WTC11 (cell line): ENCODE measurements around the gene GPR6. TPM values are rescaled to one million over a fixed set of nuclear protein-coding genes. Genes with fewer than 3 reads are reported as not detected.

ENCODE experiments used
- ATAC-seq: fragments of 200-7000 bp; cut with Tn5 transposase; 2 replicates; pipeline ENCODE4 v1.10.0; 2021; ENCODE audit warnings: mild to moderate bottlenecking, moderate library complexity
- CTCF ChIA-PET: fragments of 300-600 bp; sonication (Branson Sonifier 250); formaldehyde crosslinking; loops from one replicate; lab custom pipeline; 2021; ENCODE audit warnings: antibody characterized with exemption; lab: Charles Lee
- POLR2A ChIA-PET: fragments of 350-600 bp; sonication (Branson Sonifier 250); formaldehyde crosslinking; loops from one replicate; lab custom pipeline; 2021; ENCODE audit warnings: antibody characterized with exemption; lab: Charles Lee
- DNase-seq: peaks from one replicate; pipeline ENCODE4 v3.0.0; 2021; ENCODE audit warnings: low spot score
- H3K27ac Mint-ChIP-seq: 2 replicates; pipeline ENCODE4 v1.8.0; 2021; ENCODE audit warnings: mixed read lengths
- H3K27me3 Mint-ChIP-seq: 2 replicates; pipeline ENCODE4 v1.8.0; 2021; ENCODE audit warnings: low read depth, mild to moderate bottlenecking, moderate library complexity, mixed read lengths
- H3K36me3 Mint-ChIP-seq: 2 replicates; pipeline ENCODE4 v1.8.0; 2021; ENCODE audit warnings: mixed read lengths
- H3K4me1 Mint-ChIP-seq: 2 replicates; pipeline ENCODE4 v1.8.0; 2022; ENCODE audit warnings: mixed read lengths
- H3K4me3 Mint-ChIP-seq: 2 replicates; pipeline ENCODE4 v1.8.0; 2021; ENCODE audit warnings: mild to moderate bottlenecking, moderate library complexity, mixed read lengths
- H3K9me3 Mint-ChIP-seq: 2 replicates; pipeline ENCODE4 v1.8.0; 2021; ENCODE audit warnings: mixed read lengths
- ELF4 ChIP-seq: sonication (generic); formaldehyde crosslinking; IDR thresholded peaks from 2 replicates; pipeline ENCODE4 v1.8.1; 2022; ENCODE audit warnings: low read depth, mild to moderate bottlenecking, moderate library complexity, missing genetic modification reagents
- FOXP1 ChIP-seq: sonication (generic); formaldehyde crosslinking; IDR thresholded peaks from 2 replicates; pipeline ENCODE4 v1.8.0; 2022; ENCODE audit warnings: missing genetic modification reagents, mild to moderate bottlenecking, moderate library complexity, borderline replicate concordance
- GRHL2 ChIP-seq: fragments of 250-450 bp; sonication (Bioruptor Pico); IDR thresholded peaks from 2 replicates; pipeline ENCODE4 v1.8.0; 2022; ENCODE audit warnings: mild to moderate bottlenecking, moderate library complexity; ENCODE audit not compliant: insufficient replicate concordance, severe bottlenecking
- GTF2I ChIP-seq: fragments of 250-450 bp; sonication (Bioruptor Pico); conservative IDR thresholded peaks from 2 replicates; pipeline ENCODE4 v1.4.0; 2021; ENCODE audit warnings: mild to moderate bottlenecking
- NR1H2 ChIP-seq: sonication (generic); formaldehyde crosslinking; IDR thresholded peaks from 2 replicates; pipeline ENCODE4 v1.9.0; 2021; ENCODE audit warnings: mild to moderate bottlenecking, moderate library complexity, missing genetic modification reagents
- NR3C1 ChIP-seq: sonication (generic); formaldehyde crosslinking; conservative IDR thresholded peaks from 2 replicates; pipeline ENCODE4 v1.8.1; 2023; ENCODE audit warnings: low read depth, mild to moderate bottlenecking, missing genetic modification reagents
- PRRX2 ChIP-seq: fragments of 250-450 bp; sonication (Bioruptor Pico); IDR thresholded peaks from 2 replicates; pipeline ENCODE4 v1.8.0; 2021; ENCODE audit warnings: mild to moderate bottlenecking
- RORB ChIP-seq: fragments of 250-450 bp; sonication (Bioruptor Pico); IDR thresholded peaks from 2 replicates; pipeline ENCODE4 v1.9.0; 2021; ENCODE audit warnings: mild to moderate bottlenecking
- ZNF317 ChIP-seq: sonication (generic); formaldehyde crosslinking; IDR thresholded peaks from 2 replicates; pipeline ENCODE4 v1.8.1; 2023; ENCODE audit warnings: low read depth, mild to moderate bottlenecking, moderate library complexity, missing genetic modification reagents, borderline replicate concordance
- ZNF423 ChIP-seq: fragments of 250-450 bp; sonication (Bioruptor Pico); IDR thresholded peaks from 2 replicates; pipeline ENCODE4 v2.1.2; 2022; ENCODE audit warnings: mild to moderate bottlenecking, moderate library complexity
- ZNF671 ChIP-seq: fragments of 250-450 bp; sonication (Bioruptor Pico); IDR thresholded peaks from 2 replicates; pipeline ENCODE4 v1.8.0; 2021; ENCODE audit warnings: mild to moderate bottlenecking
- total RNA-seq: library from RNA; stranded (reverse); gene quantifications from 3 replicates; pipeline ENCODE4 v1.2.3, GENCODE V29; 2021
- TF ChIP-seq, protein P1 (sequence below): sonication (generic); formaldehyde crosslinking; IDR thresholded peaks from 2 replicates; pipeline ENCODE4 v1.8.1; 2022; ENCODE audit warnings: missing genetic modification reagents, borderline replicate concordance
- TF ChIP-seq, protein P2 (sequence below): fragments of 250-450 bp; sonication (Bioruptor Pico); conservative IDR thresholded peaks from 2 replicates; pipeline ENCODE4 v1.9.0; 2021; ENCODE audit warnings: mild to moderate bottlenecking
- TF ChIP-seq, protein P3 (sequence below): sonication (generic); formaldehyde crosslinking; IDR thresholded peaks from 2 replicates; pipeline ENCODE4 v1.8.0; 2022; ENCODE audit warnings: mild to moderate bottlenecking, missing genetic modification reagents
- TF ChIP-seq, protein P4 (sequence below): sonication (generic); formaldehyde crosslinking; IDR thresholded peaks from 2 replicates; pipeline ENCODE4 v1.8.1; 2023; ENCODE audit warnings: mild to moderate bottlenecking, missing genetic modification reagents
- TF ChIP-seq, protein P5 (sequence below): fragments of 250-450 bp; sonication (Bioruptor Pico); IDR thresholded peaks from 2 replicates; pipeline ENCODE4 v1.9.0; 2021; ENCODE audit warnings: mild to moderate bottlenecking
- TF ChIP-seq, protein P6 (sequence below): sonication (generic); formaldehyde crosslinking; IDR thresholded peaks from 2 replicates; pipeline ENCODE4 v1.8.0; 2022; ENCODE audit warnings: mild to moderate bottlenecking, missing genetic modification reagents
- TF ChIP-seq, protein P7 (sequence below): sonication (generic); formaldehyde crosslinking; IDR thresholded peaks from 2 replicates; pipeline ENCODE4 v1.8.1; 2023; ENCODE audit warnings: mild to moderate bottlenecking, missing genetic modification reagents

Gene GPR6
- total RNA-seq, 1 experiment from 2014 or later: 0.22 TPM

DNA sequence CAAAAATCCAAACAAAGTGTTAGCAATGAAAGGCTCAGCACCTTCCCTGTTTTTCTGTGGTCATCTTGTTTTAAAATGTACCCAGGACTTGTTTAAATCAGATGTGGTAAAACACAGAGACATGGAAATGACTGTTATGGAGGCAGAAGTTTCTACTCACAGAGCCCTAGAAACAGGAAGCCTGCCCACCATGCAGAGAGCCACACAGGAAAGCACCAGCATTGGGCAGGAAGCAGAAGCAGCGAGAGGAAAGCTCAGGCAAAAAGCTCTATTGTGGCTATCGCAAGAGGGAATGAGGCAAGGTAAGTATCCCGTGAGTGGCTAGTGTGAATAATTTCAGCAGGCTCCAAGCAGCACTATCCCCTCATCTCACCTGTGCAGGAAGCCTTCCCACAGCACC, 42.8 kb downstream of the GPR6 start:
- Mint-ChIP-seq H3K4me3 (no peak overlapping the region), H3K4me1 (peaks cover 7% of the 10 kb centered on the region; the same call in 1 of the 2 replicates), H3K36me3 (peaks cover 6% of the 10 kb centered on the region), H3K27ac (no peak overlapping the region)
- ATAC-seq (peak; percentile 43; the same call in 1 of the 2 replicates), DNase-seq (no peak)
- POLR2A ChIA-PET: no interaction called here
- TF ChIP-seq NR1H2 (CRISPR knock-in tag) (no peak), ELF4 (CRISPR knock-in tag) (no peak), GRHL2 (CRISPR knock-in tag) (no peak), ZNF423 (CRISPR knock-in tag) (no peak), RORB (no peak), ZNF671 (CRISPR knock-in tag) (no peak), GTF2I (CRISPR knock-in tag) (no peak), NR3C1 (CRISPR knock-in tag) (no peak), FOXP1 (no peak), PRRX2 (CRISPR knock-in tag) (no peak), ZNF317 (CRISPR knock-in tag) (no peak)
- TF ChIP-seq, protein P1, sequence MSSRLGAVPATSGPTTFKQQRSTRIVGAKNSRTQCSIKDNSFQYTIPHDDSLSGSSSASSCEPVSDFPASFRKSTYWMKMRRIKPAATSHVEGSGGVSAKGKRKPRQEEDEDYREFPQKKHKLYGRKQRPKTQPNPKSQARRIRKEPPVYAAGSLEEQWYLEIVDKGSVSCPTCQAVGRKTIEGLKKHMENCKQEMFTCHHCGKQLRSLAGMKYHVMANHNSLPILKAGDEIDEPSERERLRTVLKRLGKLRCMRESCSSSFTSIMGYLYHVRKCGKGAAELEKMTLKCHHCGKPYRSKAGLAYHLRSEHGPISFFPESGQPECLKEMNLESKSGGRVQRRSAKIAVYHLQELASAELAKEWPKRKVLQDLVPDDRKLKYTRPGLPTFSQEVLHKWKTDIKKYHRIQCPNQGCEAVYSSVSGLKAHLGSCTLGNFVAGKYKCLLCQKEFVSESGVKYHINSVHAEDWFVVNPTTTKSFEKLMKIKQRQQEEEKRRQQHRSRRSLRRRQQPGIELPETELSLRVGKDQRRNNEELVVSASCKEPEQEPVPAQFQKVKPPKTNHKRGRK (CRISPR knock-in tag): no peak
- TF ChIP-seq, protein P2, sequence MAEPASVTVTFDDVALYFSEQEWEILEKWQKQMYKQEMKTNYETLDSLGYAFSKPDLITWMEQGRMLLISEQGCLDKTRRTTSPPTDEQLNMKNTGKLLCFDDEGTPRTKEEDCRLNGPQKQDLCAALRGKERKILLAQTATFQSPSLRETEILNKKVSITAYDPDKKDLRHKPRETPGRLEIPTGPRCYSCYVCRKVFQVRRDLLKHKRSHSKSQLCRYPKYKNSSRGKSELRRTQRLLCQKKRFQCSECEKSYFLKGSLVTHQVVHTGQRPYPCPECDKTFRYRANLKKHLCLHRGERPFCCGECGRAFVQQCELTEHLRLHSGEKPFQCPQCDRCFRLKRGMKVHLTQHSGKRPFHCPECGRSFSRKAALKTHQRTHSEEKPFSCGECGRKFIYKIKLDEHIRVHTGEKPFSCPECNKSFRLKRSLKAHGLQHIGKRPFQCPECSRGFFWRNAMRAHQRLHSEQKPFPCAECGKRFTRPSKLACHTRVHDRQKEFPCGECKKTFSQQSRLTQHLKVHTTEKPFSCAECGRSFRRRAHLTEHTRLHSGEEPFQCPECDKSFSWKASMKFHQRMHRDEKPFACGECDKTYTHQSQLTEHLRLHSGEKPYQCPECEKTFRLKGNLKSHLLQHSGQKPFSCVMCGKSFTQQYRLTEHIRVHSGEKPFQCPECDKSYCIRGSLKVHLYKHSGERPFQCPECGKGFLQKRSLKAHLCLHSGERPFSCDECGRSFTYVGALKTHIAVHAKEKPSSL (CRISPR knock-in tag): no peak
- TF ChIP-seq, protein P3, sequence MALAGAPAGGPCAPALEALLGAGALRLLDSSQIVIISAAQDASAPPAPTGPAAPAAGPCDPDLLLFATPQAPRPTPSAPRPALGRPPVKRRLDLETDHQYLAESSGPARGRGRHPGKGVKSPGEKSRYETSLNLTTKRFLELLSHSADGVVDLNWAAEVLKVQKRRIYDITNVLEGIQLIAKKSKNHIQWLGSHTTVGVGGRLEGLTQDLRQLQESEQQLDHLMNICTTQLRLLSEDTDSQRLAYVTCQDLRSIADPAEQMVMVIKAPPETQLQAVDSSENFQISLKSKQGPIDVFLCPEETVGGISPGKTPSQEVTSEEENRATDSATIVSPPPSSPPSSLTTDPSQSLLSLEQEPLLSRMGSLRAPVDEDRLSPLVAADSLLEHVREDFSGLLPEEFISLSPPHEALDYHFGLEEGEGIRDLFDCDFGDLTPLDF: no peak
- TF ChIP-seq, protein P4, sequence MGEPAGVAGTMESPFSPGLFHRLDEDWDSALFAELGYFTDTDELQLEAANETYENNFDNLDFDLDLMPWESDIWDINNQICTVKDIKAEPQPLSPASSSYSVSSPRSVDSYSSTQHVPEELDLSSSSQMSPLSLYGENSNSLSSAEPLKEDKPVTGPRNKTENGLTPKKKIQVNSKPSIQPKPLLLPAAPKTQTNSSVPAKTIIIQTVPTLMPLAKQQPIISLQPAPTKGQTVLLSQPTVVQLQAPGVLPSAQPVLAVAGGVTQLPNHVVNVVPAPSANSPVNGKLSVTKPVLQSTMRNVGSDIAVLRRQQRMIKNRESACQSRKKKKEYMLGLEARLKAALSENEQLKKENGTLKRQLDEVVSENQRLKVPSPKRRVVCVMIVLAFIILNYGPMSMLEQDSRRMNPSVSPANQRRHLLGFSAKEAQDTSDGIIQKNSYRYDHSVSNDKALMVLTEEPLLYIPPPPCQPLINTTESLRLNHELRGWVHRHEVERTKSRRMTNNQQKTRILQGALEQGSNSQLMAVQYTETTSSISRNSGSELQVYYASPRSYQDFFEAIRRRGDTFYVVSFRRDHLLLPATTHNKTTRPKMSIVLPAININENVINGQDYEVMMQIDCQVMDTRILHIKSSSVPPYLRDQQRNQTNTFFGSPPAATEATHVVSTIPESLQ: no peak
- TF ChIP-seq, protein P5, sequence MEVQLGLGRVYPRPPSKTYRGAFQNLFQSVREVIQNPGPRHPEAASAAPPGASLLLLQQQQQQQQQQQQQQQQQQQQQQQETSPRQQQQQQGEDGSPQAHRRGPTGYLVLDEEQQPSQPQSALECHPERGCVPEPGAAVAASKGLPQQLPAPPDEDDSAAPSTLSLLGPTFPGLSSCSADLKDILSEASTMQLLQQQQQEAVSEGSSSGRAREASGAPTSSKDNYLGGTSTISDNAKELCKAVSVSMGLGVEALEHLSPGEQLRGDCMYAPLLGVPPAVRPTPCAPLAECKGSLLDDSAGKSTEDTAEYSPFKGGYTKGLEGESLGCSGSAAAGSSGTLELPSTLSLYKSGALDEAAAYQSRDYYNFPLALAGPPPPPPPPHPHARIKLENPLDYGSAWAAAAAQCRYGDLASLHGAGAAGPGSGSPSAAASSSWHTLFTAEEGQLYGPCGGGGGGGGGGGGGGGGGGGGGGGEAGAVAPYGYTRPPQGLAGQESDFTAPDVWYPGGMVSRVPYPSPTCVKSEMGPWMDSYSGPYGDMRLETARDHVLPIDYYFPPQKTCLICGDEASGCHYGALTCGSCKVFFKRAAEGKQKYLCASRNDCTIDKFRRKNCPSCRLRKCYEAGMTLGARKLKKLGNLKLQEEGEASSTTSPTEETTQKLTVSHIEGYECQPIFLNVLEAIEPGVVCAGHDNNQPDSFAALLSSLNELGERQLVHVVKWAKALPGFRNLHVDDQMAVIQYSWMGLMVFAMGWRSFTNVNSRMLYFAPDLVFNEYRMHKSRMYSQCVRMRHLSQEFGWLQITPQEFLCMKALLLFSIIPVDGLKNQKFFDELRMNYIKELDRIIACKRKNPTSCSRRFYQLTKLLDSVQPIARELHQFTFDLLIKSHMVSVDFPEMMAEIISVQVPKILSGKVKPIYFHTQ: no peak
- TF ChIP-seq, protein P6, sequence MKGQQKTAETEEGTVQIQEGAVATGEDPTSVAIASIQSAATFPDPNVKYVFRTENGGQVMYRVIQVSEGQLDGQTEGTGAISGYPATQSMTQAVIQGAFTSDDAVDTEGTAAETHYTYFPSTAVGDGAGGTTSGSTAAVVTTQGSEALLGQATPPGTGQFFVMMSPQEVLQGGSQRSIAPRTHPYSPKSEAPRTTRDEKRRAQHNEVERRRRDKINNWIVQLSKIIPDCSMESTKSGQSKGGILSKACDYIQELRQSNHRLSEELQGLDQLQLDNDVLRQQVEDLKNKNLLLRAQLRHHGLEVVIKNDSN: no peak
- TF ChIP-seq, protein P7, sequence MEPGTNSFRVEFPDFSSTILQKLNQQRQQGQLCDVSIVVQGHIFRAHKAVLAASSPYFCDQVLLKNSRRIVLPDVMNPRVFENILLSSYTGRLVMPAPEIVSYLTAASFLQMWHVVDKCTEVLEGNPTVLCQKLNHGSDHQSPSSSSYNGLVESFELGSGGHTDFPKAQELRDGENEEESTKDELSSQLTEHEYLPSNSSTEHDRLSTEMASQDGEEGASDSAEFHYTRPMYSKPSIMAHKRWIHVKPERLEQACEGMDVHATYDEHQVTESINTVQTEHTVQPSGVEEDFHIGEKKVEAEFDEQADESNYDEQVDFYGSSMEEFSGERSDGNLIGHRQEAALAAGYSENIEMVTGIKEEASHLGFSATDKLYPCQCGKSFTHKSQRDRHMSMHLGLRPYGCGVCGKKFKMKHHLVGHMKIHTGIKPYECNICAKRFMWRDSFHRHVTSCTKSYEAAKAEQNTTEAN (CRISPR knock-in tag): no peak
- TF ChIP-seq, all 79 proteins: peak for 0
- Mint-ChIP-seq H3K9me3 (peaks cover 14% of the 10 kb centered on the region), H3K27me3 (no peaks in the 10 kb centered on the region)
- CTCF ChIA-PET: interaction anchor here (1.0 to 2.1 kb wide), 2 partner anchors 19 to 226 kb away, joined by 4 to 9 read pairs; no protein-coding TSS in a partner anchor
